Stimulated activated CD4-positive, alpha-beta T cell treated with anti-CD3 and anti-CD28 coated beads, Interleukin-15, amount 100 ng/mL, for 24 hours (primary cell): ENCODE data around the gene GOLGA6C.
"Not testable (repeated sequence)": the region's sequence is repeated elsewhere in the genome, so short reads cannot be mapped to it uniquely, and the experiment has no call there.

Experiments used
- DNase-seq: peaks from one replicate; pipeline ENCODE4 v3.0.0-alpha.2; 2020

GOLGA6C gene

GRCh38 chr15:75258034-75258433 lies at the start of gene GOLGA6C:
GOLGA6C (plus strand) TSS chr15:75258334; CDS start chr15:75258599, 265 bp downstream.
- DNase-seq, result not testable (repeated sequence)

DNA sequence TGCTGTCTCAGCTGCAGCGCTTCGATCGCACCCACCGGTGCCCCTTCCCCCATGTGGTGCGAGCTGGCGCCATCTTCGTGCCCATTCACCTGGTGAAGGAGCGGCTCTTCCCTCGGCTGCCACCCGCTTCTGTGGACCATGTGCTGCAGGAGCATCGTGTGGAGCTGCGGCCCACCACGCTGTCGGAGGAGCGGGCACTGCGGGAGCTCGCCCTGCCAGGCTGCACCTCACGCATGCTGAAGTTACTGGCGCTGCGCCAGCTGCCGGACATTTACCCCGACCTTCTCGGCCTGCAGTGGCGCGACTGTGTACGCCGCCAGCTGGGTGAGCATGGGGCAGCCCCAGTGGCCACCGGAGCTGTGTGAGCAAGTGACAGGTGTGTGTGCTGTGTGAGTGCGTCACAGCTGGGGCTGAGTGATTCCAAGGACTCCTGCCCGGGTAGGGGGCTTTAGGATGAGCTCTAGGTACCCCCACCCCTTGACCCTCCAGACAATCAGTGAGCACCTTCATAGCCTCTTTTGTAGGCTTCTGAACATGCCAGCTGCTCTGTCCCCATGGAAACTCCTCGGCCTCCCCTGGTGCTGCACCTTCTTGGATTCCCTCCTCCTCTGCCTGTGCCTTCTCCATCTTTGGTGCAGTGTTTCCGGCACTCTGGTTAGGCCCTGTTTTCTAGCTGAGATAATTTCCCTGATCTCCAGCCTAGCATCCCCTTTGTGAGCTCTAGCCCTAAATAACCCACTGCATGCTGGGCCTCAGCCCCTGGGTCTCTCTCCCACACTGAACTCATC lies 49.4 kb upstream of the GOLGA6C start:
- DNase-seq, result no peak

DNA sequence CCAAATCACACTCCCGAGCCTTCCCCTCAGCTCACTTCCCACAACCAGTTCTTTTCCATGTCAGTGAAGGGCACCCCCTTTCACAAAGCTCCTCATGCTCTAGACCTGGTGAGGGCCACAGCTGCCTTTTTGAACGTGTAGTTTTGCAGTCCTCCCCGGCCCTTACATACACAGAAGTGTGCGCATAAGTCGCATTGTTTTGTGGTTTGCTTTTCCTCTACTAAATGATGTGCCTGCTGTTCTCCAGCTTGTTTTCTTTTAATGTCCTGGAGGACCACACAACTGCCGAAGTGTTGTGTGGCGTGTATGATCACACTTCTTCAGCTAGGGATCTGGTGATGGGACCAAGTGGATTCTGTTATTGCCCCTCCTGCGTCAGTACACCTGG lies 48.9 kb upstream of the GOLGA6C start:
- DNase-seq, result no peak

GRCh38 chr15:75210811-75211230 lies 47.3 kb upstream of the GOLGA6C start:
- DNase-seq, result no peak

- DNase-seq, result no peak
These were observed 46.5 kb upstream of the GOLGA6C start for GRCh38 chr15:75211436-75212199.

- no peak for DNase-seq
These were observed 45.8 kb upstream of the GOLGA6C start for GRCh38 chr15:75212200-75212858.

DNA sequence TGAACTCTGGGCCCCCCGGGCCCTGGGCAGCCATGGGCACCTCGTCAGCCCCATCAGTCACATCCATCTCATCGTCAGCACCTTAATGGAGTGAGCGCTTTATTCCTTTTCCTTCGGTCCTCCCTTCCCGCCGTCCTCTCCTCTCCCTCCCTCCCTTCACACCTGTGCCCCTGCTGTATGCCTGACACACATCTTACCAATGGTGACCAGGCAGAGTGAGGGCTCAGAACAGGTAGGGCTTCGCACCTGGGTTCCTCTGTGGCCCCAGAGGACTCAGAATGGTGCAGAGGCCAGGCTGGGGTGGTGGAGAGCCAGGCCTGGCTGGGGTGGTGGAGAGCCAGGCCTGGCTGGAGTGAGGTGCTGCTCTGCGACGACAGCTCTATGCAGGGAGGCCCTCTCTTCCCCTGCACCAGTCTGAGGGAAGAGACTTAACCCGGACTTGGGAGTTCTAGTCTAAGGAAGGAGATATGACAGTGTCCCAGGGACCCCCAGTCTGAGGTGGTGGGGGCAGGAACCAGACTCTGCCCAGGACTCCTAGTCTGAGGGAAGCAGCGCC lies 44.8 kb upstream of the GOLGA6C start:
- no peak for DNase-seq

GRCh38 chr15:75213768-75214221 lies 44.3 kb upstream of the GOLGA6C start:
- no peak for DNase-seq

DNA sequence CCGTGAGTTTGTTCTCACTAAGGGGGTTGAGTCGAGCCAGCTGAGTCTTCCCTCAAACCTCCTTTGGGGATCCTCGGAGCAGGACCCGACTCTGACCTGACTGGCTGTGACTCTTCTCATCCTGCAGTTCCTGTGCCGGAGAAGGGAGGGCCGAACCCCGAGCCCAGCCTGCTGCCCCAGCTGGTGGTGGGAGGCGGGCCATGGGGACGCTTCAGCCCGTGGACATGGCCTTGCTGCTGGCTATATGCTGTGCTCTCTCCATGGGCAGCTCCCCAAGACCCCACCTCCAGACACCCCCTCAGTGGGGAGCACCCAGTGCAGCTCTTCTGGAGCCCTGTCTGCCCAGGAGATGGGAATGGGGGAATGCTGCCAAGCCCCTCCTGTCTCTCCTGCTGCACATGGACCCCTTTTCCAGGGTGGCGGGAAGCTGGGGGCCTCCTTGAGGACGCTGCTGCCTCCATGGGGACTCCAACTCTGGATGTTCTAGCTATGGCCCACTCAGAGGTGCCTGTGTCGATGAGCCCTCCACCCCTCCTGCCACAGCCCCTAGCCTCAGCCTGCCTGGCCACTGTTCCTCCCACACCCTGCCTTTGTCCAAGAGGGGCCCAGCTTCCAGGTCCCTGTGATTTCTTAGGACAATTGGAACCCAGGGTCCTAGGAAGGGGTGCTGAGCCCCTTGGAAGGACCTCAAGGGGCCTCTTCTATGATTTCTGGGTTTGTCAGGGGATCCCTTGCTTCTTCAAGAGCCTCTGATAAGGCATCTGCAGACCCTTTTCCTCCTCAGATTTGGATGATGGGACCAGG lies 43.6 kb upstream of the GOLGA6C start:
- no peak for DNase-seq

DNA sequence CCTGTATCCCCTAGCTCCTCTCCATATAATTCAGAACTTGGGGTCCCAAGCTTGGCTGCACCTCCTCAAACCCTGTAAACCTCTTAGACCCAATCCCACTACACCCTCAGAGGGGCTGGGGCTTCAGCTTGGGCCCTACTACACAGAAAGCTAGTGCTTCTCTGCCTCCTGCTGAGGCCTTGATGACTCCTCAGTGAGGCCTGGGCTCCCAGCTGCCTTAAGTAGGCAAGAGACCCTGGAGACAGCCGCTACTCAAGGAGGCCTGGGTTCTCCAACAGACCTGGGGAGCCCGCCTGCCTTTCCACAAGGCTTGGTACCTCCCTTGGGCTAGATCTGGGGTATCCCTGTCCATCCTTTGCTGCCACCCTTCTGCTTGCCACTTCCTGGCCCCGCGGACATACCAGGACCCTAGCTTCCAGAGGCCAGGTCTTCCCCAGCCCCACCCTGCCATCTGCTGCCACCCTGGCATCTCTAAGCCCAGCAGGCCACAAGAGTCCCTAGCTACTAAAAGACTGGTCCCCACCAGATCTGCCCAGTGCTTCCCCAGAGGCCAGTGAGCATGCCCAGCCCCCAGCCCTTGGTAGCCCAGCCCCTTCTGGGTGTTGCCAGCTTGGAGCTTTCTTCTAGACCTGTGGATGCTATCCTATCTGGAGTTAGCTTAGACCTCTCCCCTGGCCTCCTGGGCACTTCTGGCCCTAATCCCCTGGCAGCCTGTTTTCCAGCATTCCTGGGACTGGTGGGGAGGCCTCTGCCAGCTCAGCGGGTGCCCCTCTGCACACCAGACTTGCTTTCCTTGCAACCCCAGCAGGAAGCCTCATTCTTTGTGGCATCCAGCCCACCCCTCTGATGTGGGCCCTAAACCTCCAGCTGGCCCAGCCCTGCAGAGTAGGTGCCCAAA lies 42.8 kb upstream of the GOLGA6C start:
- DNase-seq, result no peak

- no peak for DNase-seq
These were observed 41.1 kb upstream of the GOLGA6C start for GRCh38 chr15:75217012-75217411.

DNA sequence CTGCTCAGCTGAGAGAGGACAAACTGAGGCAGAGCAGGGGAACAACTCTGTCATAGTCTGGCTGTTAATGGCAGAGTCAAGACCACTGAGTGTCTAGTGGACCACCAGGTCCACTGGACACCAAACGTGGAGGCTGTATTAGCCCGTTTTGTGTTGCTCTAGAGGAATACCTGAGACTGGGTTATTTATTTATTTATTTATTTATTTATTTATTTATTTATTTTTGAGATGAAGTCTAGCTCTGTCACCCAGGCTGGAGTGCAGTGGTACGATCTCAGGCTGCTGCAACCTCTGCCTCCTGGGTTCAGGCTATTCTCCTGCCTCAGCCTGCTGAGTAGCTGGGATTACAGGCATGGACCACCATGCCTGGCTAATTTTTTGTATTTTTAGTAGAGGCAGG lies 40.6 kb upstream of the GOLGA6C start:
- not testable (repeated sequence) for DNase-seq

GRCh38 chr15:75219507-75219929 lies 38.6 kb upstream of the GOLGA6C start:
- not testable (repeated sequence) for DNase-seq

- DNase-seq, result no peak
These were observed 34.4 kb upstream of the GOLGA6C start for GRCh38 chr15:75223688-75224087.

DNA sequence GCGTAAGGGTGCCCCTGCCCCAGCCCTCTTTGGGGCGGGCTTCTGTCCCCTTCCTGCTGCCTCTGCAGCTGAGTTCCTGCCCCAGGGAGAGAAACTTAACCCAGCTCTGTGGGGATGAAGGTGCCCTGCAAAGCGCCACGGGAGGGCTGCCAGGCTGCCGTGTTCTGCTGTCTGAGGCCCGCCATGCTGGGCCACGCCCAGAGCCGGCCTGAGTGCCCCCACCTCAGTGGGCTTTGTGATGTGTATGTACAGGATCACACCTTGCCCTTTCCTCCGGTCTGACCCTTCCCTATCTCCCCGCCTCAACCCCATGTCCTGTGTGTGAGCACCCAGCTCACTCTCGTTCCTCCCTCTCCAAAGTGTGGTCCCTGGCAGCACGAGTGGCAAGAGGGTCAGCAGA lies 33.9 kb upstream of the GOLGA6C start:
- DNase-seq, result no peak

- not testable (repeated sequence) for DNase-seq
These were observed 32.9 kb upstream of the GOLGA6C start for GRCh38 chr15:75225102-75225836.

DNA sequence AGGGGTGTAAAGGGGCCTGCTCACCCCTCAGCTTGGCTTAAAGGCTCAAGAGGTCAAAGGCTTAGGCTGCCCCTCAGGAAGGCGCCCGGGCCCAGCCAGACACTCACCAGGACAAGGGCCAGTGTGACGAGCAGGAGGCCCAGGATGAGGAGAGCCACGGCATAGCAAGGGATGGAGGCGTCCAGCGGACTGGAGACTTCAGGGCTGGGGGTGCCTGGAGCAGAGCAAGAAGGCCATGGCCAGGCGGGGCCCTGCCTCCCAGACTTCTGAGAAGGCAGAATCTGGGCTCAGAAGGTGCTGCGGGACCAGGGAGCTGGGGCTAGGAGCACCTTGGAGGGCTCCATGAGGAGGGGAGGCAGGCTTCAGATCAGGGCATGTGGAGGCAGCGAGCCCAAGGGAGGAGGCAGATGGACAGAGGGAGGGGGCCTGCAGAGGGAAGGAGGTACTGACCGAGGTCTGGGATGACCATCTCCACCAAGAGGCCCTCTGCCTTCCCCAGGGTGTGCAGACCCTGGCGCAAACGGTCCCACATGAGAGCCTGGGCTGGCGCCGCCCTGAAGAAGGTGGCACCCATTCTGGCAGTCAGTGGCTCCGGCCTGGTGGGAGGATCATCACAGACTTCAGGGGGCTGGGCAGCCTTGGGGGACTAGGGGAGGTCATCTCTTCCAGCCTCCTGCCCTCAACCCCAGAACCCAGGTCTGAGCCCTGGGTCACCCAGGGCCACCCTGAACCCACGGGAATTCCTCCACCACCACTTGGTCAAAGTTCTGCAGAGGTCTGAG lies 32.0 kb upstream of the GOLGA6C start:
- no peak for DNase-seq

- DNase-seq, result not testable (repeated sequence)
These were observed 31.0 kb upstream of the GOLGA6C start for GRCh38 chr15:75227112-75227511.

DNA sequence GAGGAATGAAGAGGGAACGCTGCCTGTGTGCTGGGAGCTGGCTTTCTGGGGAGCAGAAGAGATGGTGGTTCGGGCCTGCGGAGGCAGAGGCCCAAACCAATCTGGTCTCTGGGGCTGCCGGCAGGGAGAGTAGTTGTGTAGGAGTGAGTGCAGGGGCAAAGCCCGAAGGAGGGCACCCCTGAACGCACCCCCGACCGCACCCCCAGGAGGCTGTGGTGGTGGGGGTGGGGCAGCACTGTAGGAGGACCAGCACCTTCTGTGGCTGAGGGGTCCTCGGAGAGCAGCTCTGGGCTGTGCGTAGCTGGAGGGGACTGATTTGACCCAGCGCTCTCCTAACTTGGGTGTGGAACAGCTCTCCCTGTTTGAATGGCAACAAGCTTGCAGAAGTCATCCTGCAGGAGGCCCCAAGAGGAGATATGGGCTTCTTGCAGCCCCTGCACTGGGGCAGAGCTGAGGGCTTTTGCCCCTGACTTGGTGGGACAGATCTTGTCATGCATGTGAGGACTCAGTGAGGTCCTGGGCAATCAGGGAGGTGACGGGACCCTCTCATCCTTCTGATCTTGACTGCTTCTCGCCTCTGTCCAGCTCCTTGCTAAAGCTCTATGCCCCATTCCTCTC lies 30.4 kb upstream of the GOLGA6C start:
- DNase-seq, result no peak
